Omental fat pad (tissue), 4 donors: ENCODE measurements around the gene NRCAM. TPM values are rescaled to one million over a fixed set of nuclear protein-coding genes. Genes with fewer than 3 reads are reported as not detected.

ENCODE experiments used
- ATAC-seq: fragments of 150-250 bp; one replicate; pipeline ENCODE4 v1.9.1; 2016; ENCODE audit warnings: mild to moderate bottlenecking, moderate library complexity; ENCODE audit not compliant: low FRiP score
- DNase-seq: peaks from one replicate; pipeline ENCODE4 v3.0.0-alpha.2; 2019; ENCODE audit warnings: low spot score
- total RNA-seq, 4 donors: library from RNA; depleted of rRNA; stranded (reverse); fragments of >200 nt; gene quantifications; one replicate each; pipeline ENCODE4 v1.1.0, GENCODE V29; 2016
- TF ChIP-seq, protein P1 (sequence below), 3 donors: fragments of 450-650 bp; IDR thresholded peaks; one replicate each; pipeline ENCODE4 v1.5.1; 2016 to 2017; ENCODE audit warnings: antibody characterized with exemption in 3 of 3, mild to moderate bottlenecking in 3 of 3, moderate library complexity in 2 of 3

Gene NRCAM
- total RNA-seq, 4 donors from 2014 or later = 1.9 to 6.5 (median 4.6) TPM

DNA sequence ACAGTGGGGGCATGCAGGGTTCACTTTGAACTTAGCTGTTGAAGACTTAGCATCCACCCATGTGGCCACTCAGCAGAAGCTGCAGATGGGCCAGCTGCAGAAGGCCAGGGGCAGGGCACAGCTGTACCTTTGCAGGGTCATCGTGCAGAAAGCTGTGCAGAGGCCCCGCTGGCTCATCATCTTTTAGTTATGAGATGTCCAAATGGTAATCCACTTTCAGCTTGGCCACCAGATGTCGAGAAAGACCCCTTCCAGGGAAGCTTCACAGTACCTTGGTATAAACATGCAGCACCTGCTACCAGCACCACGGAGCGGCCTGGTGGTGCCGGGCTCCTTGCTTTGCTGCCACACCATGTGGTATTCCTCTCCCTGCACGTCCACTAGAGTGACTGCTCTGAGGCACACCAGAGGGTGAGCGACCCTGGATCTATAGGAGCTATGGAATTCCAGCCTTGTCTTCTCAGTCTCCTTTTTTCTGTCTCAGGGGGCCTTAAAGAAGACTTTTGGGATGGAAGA is 251.9 kb downstream of the NRCAM start:
- TF ChIP-seq, protein P1, sequence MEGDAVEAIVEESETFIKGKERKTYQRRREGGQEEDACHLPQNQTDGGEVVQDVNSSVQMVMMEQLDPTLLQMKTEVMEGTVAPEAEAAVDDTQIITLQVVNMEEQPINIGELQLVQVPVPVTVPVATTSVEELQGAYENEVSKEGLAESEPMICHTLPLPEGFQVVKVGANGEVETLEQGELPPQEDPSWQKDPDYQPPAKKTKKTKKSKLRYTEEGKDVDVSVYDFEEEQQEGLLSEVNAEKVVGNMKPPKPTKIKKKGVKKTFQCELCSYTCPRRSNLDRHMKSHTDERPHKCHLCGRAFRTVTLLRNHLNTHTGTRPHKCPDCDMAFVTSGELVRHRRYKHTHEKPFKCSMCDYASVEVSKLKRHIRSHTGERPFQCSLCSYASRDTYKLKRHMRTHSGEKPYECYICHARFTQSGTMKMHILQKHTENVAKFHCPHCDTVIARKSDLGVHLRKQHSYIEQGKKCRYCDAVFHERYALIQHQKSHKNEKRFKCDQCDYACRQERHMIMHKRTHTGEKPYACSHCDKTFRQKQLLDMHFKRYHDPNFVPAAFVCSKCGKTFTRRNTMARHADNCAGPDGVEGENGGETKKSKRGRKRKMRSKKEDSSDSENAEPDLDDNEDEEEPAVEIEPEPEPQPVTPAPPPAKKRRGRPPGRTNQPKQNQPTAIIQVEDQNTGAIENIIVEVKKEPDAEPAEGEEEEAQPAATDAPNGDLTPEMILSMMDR (IDR thresholded peaks at IDR 0.05) = no peak
- ATAC-seq = no peak
- DNase-seq = no peak

DNA sequence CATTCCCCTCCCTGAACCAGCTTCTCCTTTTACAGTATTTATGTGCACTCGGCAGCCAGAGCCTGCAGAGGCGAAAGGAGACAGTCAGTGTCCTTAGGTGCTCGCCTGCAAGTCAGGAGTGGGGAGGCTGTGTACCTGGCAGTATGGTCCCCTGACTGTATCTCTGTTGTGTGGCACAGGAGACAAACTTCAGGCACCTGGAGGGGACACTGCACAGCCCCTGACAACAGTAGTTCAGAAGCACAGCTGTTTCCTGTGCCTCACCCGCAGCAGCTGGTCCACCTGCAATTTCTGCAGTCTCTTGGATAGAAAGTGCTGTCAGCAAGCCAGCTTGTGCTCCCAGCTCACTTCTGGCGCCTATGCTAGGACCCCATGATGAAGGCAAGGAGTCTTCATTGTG is 252.7 kb downstream of the NRCAM start:
- TF ChIP-seq, protein P1 (IDR thresholded peaks at IDR 0.05) = no peak
- no peak for ATAC-seq
- DNase-seq = no peak

DNA sequence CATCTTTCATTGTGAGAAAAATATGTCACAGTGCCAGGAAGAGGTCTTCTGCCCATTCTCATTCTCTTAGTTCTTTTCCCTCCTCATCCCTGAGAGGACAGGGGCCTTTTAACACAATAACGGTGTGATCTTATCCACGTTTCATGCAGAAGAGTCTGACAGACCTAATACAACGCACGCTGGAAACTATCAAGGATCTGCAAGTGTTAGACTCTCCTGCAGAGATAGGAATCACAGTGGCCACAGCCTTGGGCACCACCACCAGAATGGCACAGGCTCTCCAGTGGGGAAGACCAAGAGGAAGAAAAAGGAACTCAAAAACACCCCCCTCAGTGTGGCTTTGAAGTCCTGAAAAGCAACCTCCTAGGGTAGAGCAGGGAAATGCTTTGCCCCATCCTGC is 253.5 kb downstream of the NRCAM start:
- DNase-seq (no peak), ATAC-seq (no peak)
- TF ChIP-seq, protein P1 (IDR thresholded peaks at IDR 0.05) = no peak

DNA sequence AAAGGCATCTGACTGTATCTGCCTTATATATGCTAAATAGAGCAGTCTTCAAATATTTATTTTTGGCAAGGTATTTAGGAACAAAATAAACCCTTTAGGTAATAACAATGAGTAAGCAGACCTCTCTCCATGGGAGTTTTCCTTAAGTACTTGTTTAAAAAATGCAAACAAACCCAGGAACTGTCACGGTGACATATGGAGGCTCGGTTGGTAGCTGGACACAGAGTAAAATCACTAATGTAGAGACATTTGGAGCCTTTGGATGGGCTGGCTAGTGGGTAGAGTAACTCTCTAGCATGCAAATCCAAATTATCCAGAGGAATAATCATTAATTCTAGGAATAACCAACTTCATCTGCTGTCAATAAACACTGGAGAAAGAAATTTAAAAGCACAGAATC is 254.5 kb downstream of the NRCAM start:
- no peak for ATAC-seq
- TF ChIP-seq, protein P1 (IDR thresholded peaks at IDR 0.05) = no peak
- DNase-seq = no peak

DNA sequence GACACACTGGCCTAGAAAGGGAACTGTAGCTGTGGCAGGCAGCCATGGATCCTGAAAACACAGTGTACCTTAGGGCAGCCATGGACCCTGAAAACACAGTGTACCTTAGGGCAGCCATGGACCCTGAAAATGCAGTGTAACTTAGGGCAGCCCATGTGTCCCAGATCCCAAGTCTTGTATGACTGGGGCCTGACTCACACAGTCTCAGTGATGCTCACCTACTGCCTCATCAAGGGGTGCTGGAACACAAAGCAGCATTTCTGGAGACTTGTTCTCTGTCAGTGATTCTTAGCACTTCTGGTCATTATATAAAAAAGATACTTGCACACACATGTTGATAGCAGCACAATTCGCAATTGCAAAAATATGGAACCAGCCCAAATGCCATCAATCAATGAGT is 255.9 kb downstream of the NRCAM start:
- TF ChIP-seq, protein P1 (IDR thresholded peaks at IDR 0.05) = no peak
- ATAC-seq = no peak
- DNase-seq = no peak

DNA sequence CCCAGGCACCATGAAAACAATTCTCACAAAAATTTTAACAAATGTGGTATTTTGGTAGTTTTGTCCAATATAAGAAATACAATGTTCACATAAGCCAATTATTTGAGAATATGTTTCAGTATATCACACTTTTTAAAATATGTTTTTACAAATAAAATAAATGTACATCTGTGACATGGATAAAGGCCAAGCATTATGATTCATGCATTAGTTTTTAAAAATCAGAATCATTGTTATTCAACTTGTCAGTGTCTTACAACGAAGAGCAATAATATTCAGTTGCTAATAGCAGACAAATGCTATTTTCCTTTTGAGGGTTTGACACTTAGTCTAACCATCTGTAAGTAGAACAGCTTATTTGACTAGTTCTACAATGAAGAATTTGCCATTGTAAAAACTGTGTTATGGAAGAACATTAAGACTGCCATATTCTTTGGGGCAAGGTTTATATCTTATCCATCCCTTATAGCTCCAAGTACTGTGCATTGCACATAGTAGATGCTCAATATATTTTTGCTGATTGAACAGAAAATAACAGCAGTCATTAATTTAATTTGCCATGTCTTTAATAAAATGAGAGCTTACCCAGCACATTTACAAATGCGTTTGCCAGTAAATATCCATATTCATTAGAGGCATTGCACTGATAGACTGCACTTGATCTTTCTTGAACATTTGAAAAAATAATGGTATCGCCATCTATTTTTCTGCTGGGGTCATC is 258.7 kb downstream of the NRCAM start:
- DNase-seq (no peak), ATAC-seq (no peak)
- TF ChIP-seq, protein P1 (IDR thresholded peaks at IDR 0.05) = no peak

DNA sequence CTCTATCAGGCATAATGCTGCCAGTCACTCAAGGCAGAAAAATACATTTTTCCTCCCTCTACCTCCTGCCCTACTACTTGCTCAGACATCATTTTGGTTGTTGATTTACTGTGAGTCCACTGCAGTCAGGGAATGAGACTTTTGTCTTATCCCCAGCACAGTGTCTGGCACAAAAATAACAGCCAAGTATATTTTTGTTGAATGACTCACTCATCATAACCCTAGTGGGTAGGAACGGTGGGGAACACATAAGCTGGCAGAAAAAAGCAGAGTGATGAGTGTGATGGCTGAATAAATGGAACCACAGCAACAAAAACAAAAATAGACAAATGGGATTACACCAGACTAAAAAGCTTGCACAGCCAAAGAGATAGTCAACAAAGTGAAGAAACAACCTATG is 260.2 kb downstream of the NRCAM start:
- ATAC-seq (no peak), DNase-seq (no peak)
- TF ChIP-seq, protein P1 (IDR thresholded peaks at IDR 0.05) = no peak
